GM12878 (cell line): Measurements from ENCODE around the gene IRX4. TPM values are rescaled to one million over a fixed set of nuclear protein-coding genes. Genes with fewer than 3 reads are reported as not detected.

Experiments
- ATAC-seq: fragments of 200-7000 bp; cut with Tn5 transposase; 3 replicates; pipeline ENCODE4 v1.9.1; 2020; ENCODE audit warnings: mild to moderate bottlenecking, moderate library complexity
- BruUV-seq: library from RNA; stranded (reverse); fragments of 400-500 nt; replicated peaks from 2 replicates; lab custom pipeline; 2021; lab: Mats Ljungman, UMichigan
- CTCF ChIA-PET: fragments of 300-600 bp; sonication (Branson Sonifier 250); formaldehyde crosslinking; extraction: SDS; loops from one replicate; lab custom pipeline; 2021; ENCODE audit warnings: inconsistent platforms; lab: Yijun Ruan, JAX
- POLR2A ChIA-PET: fragments of 350-600 bp; formaldehyde crosslinking; extraction: SDS; loops from one replicate; lab custom pipeline; 2021; ENCODE audit warnings: inconsistent platforms; lab: Charles Lee
- RAD21 ChIA-PET: fragments of 300-600 bp; sonication (Branson Sonifier 250); formaldehyde crosslinking; loops from one replicate; lab custom pipeline; 2023; ENCODE audit warnings: antibody characterized with exemption; ENCODE audit not compliant: unreplicated experiment; lab: Charles Lee
- SMC1A ChIA-PET: fragments of 300-600 bp; sonication (Branson Sonifier 250); formaldehyde crosslinking; loops from one replicate; lab custom pipeline; 2023; ENCODE audit not compliant: unreplicated experiment, uncharacterized antibody; lab: Charles Lee
- DNase-seq: peaks from one replicate; pipeline ENCODE4 v3.0.0-alpha.2; 2011; ENCODE audit warnings: low read depth, low spot score
- FAIRE-seq: peaks from 3 replicates; lab custom pipeline; 2011; peaks lifted over from hg19 to GRCh38; lab: Jason Lieb, UNC
- H2AFZ ChIP-seq: 2 replicates; pipeline ENCODE4 v1.6.0; 2011; ENCODE audit warnings: low read depth, low read length, control low read depth; ENCODE audit not compliant: control insufficient read depth
- H3K27ac ChIP-seq: 2 replicates; pipeline ENCODE4 v1.5.1; 2011; ENCODE audit warnings: control low read depth; ENCODE audit not compliant: control insufficient read depth, insufficient read depth
- H3K27me3 ChIP-seq, 2 experiments: replicated peaks in 1 of 2; 2 replicates each; pipeline versions ENCODE4 v1.6.0 to v1.6.1; 2011; ENCODE audit warnings: low read length in 1 of 2; ENCODE audit not compliant: control insufficient read depth in 2 of 2, insufficient read depth in 2 of 2
- H3K36me3 ChIP-seq, 2 experiments: 2 replicates each; pipeline ENCODE4 v1.5.1; 2011; ENCODE audit warnings: low read length in 1 of 2; ENCODE audit not compliant: control insufficient read depth in 2 of 2, insufficient read depth in 2 of 2
- H3K4me1 ChIP-seq: 2 replicates; pipeline ENCODE4 v1.6.1; 2011; ENCODE audit warnings: mild to moderate bottlenecking, low read length, moderate library complexity, mixed read lengths; ENCODE audit not compliant: control insufficient read depth, insufficient read depth
- H3K4me2 ChIP-seq: 2 replicates; pipeline ENCODE4 v1.6.0; 2011; ENCODE audit warnings: control low read depth; ENCODE audit not compliant: control insufficient read depth, insufficient read depth
- H3K4me3 ChIP-seq: fragments of 200-600 bp; sonication (generic); 2 replicates; pipeline ENCODE4 v1.5.1; 2016
- H3K79me2 ChIP-seq: 2 replicates; pipeline ENCODE4 v1.6.0; 2011; ENCODE audit warnings: low read length; ENCODE audit not compliant: control insufficient read depth, insufficient read depth
- H3K9ac ChIP-seq: 2 replicates; pipeline ENCODE4 v1.8.0; 2011; ENCODE audit warnings: low read length, control low read depth, mixed read lengths; ENCODE audit not compliant: control insufficient read depth, insufficient read depth
- H3K9me3 ChIP-seq: replicated peaks from 3 replicates; pipeline ENCODE4 v1.5.1; 2011; ENCODE audit warnings: mild to moderate bottlenecking, low read length; ENCODE audit not compliant: control insufficient read depth, insufficient read depth
- H4K20me1 ChIP-seq: 2 replicates; pipeline ENCODE4 v1.6.0; 2011; ENCODE audit not compliant: control insufficient read depth, insufficient read depth
- CEBPB ChIP-seq, 2 experiments: fragments of 150-350 bp in 1 of 2; IDR thresholded peaks; 2 replicates each; pipeline ENCODE4 v1.6.1; 2012 to 2014; ENCODE audit warnings: low read depth in 2 of 2, low read length in 2 of 2, borderline replicate concordance in 1 of 2, inconsistent platforms in 1 of 2
- CHD4 ChIP-seq: fragments of 200-600 bp; sonication (generic); IDR thresholded peaks from 2 replicates; pipeline ENCODE4 v1.6.1; 2016; ENCODE audit warnings: mild to moderate bottlenecking
- CREB1 ChIP-seq: IDR thresholded peaks from 2 replicates; pipeline ENCODE4 v1.6.1; 2012; ENCODE audit warnings: low read depth, mild to moderate bottlenecking, inconsistent platforms
- EP300 ChIP-seq, 2 experiments: fragments of 150-350 bp in 1 of 2; IDR thresholded peaks; 2 replicates each; pipeline ENCODE4 v1.6.1; 2011 to 2012; ENCODE audit warnings: low read depth in 2 of 2, low read length in 2 of 2, borderline replicate concordance in 1 of 2, improper control_type of control experiment in 1 of 2, inconsistent platforms in 1 of 2; ENCODE audit not compliant: control insufficient read depth in 1 of 2
- MTA2 ChIP-seq: fragments of 450-650 bp; IDR thresholded peaks from 2 replicates; pipeline ENCODE4 v1.6.1; 2016; ENCODE audit warnings: low read depth, mild to moderate bottlenecking, moderate library complexity
- NBN ChIP-seq: fragments of 450-650 bp; IDR thresholded peaks from 2 replicates; pipeline ENCODE4 v1.6.1; 2016
- RFX5 ChIP-seq: IDR thresholded peaks from 2 replicates; pipeline ENCODE4 v1.6.1; 2011; ENCODE audit warnings: low read depth, low read length, improper control_type of control experiment
- RUNX3 ChIP-seq: IDR thresholded peaks from 2 replicates; pipeline ENCODE4 v1.6.1; 2012; ENCODE audit warnings: low read length, inconsistent platforms
- SMC3 ChIP-seq: IDR thresholded peaks from 2 replicates; pipeline ENCODE4 v1.6.1; 2011; ENCODE audit warnings: low read length, improper control_type of control experiment, borderline replicate concordance
- SPI1 ChIP-seq: IDR thresholded peaks from 2 replicates; pipeline ENCODE4 v1.6.1; 2011; ENCODE audit warnings: low read depth, mild to moderate bottlenecking, low read length, moderate library complexity, borderline replicate concordance; ENCODE audit not compliant: insufficient read depth
- ZNF24 ChIP-seq: fragments of 450-650 bp; IDR thresholded peaks from 2 replicates; pipeline ENCODE4 v1.6.1; 2017; ENCODE audit warnings: antibody characterized with exemption, mild to moderate bottlenecking
- WGBS: methylation state at CpG from one replicate; pipeline ENCODE4 v1.1.6; 2016; ENCODE audit warnings: low lambda C conversion rate; ENCODE audit not compliant: insufficient replicate concordance, insufficient coverage; ENCODE audit errors: missing lambda C conversion rate; 5-methylcytosine and 5-hydroxymethylcytosine counted together
- in situ Hi-C: fragments of 300-500 bp; cut with MboI; formaldehyde crosslinking; loops from 9 replicates; pipeline ENCODE4 v1.14.3; 2018; ENCODE audit warnings: mixed read lengths
- intact Hi-C: fragments of 100-400 bp; cut with micrococcal nuclease; formaldehyde crosslinking; loops from one replicate; pipeline ENCODE4 v1.14.2; 2022; ENCODE audit not compliant: unreplicated experiment
- polyA plus RNA-seq, 11 experiments: library from polyadenylated mRNA; depleted of rRNA in 4 of 11; unstranded in 6 of 11; stranded (reverse) in 5 of 11; fragments of >200 nt; fragmentation: Nextera tagmentation in 4 of 11; fragmentation: Illumina TruSeq in 1 of 11; extraction: Ambion mirVana in 4 of 11; extraction: Trizol in 1 of 11; gene quantifications; 1 replicate in 1 of 11; 2 replicates in 10 of 11; pipeline versions ENCODE4 v1.2.1 to v1.2.3, GENCODE V29; 2011 to 2016; ENCODE audit warnings: inconsistent platforms in 2 of 11, missing spikeins in 2 of 11, low read depth in 1 of 11
- total RNA-seq, 4 experiments: library from RNA; depleted of rRNA in 3 of 4; stranded (reverse); fragments of >200 nt in 3 of 4; fragmentation: Illumina TruSeq in 1 of 4; extraction: Trizol in 1 of 4; gene quantifications; 2 replicates each; pipeline versions ENCODE4 v1.2.1 to v1.2.3, GENCODE V29; 2013 to 2021
- TF ChIP-seq, protein P1 (sequence below): fragments of 450-650 bp; IDR thresholded peaks from 2 replicates; pipeline ENCODE4 v1.6.1; 2017; ENCODE audit warnings: mild to moderate bottlenecking
- TF ChIP-seq, protein P2 (sequence below): fragments of 450-650 bp; IDR thresholded peaks from 2 replicates; pipeline ENCODE4 v1.6.1; 2016; ENCODE audit warnings: mild to moderate bottlenecking
- TF ChIP-seq, protein P3 (sequence below): fragments of 450-650 bp; conservative IDR thresholded peaks from 2 replicates; pipeline ENCODE4 v1.6.1; 2017; ENCODE audit warnings: mild to moderate bottlenecking, moderate library complexity

Gene IRX4
- total and polyA plus RNA-seq, 10 of the 15 experiments (the other 5 are each of a cell fraction or from before 2014, with no cell fraction given) = not detected

GRCh38 chr5:1891391-1891790 is 8.7 kb upstream of the IRX4 start:
- Histone ChIP-seq H4K20me1 (no peaks in the 10 kb centered on the region), H3K36me3 (no peaks in the 10 kb centered on the region), H3K4me3 (no peak overlapping the region), H3K4me1 (no peaks in the 10 kb centered on the region)
- in situ Hi-C loops = no loop called here
- RAD21 ChIA-PET = no interaction called here
- TF ChIP-seq CEBPB (IDR thresholded peaks at IDR 0.05; ENCODE audit: borderline replicate concordance in 1 of 2, low read depth in 2 of 2, low read length in 2 of 2) = no peak
- TF ChIP-seq, all 136 proteins: peak for 0
- Histone ChIP-seq H3K79me2 (no peaks in the 10 kb centered on the region), H3K9ac (no peak overlapping the region), H3K4me2 (no peak overlapping the region), H3K27me3 (peaks cover 0 to 9% of the 10 kb centered on the region in 2 experiments; a peak in 2 of 4 replicates), H2AFZ (no peak overlapping the region), H3K9me3 (no peaks in the 10 kb centered on the region), H3K27ac (no peak overlapping the region)
- ChIA-PET POLR2A (no interaction called here), SMC1A (no interaction called here), CTCF (no interaction called here)
- ATAC-seq (no peak), FAIRE-seq (no peak), DNase-seq (no peak)
- 39% methylated on average over 16 of the region's 16 CpGs for WGBS
- no TSS peak for BruUV-seq
- intact Hi-C loops = no loop called here

GRCh38 chr5:1890296-1890695 is 7.6 kb upstream of the IRX4 start:
- BruUV-seq = no TSS peak
- H3K27ac ChIP-seq = no peak overlapping the region
- H3K79me2 ChIP-seq = no peaks in the 10 kb centered on the region
- no peaks in the 10 kb centered on the region for H4K20me1 ChIP-seq
- WGBS = 25% methylated on average over 4 of the region's 4 CpGs
- SMC1A ChIA-PET = no interaction called here
- in situ Hi-C loops = no loop called here
- TF ChIP-seq SPI1 (no peak), MTA2 (no peak), RUNX3 (no peak), ZNF24 (no peak), NBN (no peak), CHD4 (no peak), EP300 (IDR thresholded peaks at IDR 0.05; ENCODE audit: borderline replicate concordance in 1 of 2, control insufficient read depth in 1 of 2, low read depth in 2 of 2, low read length in 2 of 2) (no peak), RFX5 (no peak), SMC3 (no peak), CREB1 (no peak)
- TF ChIP-seq, protein P1, sequence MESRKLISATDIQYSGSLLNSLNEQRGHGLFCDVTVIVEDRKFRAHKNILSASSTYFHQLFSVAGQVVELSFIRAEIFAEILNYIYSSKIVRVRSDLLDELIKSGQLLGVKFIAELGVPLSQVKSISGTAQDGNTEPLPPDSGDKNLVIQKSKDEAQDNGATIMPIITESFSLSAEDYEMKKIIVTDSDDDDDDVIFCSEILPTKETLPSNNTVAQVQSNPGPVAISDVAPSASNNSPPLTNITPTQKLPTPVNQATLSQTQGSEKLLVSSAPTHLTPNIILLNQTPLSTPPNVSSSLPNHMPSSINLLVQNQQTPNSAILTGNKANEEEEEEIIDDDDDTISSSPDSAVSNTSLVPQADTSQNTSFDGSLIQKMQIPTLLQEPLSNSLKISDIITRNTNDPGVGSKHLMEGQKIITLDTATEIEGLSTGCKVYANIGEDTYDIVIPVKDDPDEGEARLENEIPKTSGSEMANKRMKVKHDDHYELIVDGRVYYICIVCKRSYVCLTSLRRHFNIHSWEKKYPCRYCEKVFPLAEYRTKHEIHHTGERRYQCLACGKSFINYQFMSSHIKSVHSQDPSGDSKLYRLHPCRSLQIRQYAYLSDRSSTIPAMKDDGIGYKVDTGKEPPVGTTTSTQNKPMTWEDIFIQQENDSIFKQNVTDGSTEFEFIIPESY = no peak
- TF ChIP-seq, protein P2, sequence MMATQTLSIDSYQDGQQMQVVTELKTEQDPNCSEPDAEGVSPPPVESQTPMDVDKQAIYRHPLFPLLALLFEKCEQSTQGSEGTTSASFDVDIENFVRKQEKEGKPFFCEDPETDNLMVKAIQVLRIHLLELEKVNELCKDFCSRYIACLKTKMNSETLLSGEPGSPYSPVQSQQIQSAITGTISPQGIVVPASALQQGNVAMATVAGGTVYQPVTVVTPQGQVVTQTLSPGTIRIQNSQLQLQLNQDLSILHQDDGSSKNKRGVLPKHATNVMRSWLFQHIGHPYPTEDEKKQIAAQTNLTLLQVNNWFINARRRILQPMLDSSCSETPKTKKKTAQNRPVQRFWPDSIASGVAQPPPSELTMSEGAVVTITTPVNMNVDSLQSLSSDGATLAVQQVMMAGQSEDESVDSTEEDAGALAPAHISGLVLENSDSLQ = no peak
- TF ChIP-seq, protein P3, sequence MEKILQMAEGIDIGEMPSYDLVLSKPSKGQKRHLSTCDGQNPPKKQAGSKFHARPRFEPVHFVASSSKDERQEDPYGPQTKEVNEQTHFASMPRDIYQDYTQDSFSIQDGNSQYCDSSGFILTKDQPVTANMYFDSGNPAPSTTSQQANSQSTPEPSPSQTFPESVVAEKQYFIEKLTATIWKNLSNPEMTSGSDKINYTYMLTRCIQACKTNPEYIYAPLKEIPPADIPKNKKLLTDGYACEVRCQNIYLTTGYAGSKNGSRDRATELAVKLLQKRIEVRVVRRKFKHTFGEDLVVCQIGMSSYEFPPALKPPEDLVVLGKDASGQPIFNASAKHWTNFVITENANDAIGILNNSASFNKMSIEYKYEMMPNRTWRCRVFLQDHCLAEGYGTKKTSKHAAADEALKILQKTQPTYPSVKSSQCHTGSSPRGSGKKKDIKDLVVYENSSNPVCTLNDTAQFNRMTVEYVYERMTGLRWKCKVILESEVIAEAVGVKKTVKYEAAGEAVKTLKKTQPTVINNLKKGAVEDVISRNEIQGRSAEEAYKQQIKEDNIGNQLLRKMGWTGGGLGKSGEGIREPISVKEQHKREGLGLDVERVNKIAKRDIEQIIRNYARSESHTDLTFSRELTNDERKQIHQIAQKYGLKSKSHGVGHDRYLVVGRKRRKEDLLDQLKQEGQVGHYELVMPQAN = no peak
- TF ChIP-seq, all 136 proteins: peak for 0
- DNase-seq (no peak), FAIRE-seq (no peak), ATAC-seq (no peak)
- Histone ChIP-seq H2AFZ (no peak overlapping the region), H3K4me2 (no peak overlapping the region), H3K4me1 (no peaks in the 10 kb centered on the region), H3K9ac (no peak overlapping the region), H3K27me3 (peaks cover 4 to 9% of the 10 kb centered on the region in 2 experiments; a peak in 3 of 4 replicates), H3K4me3 (no peak overlapping the region), H3K36me3 (no peaks in the 10 kb centered on the region), H3K9me3 (no peaks in the 10 kb centered on the region)
- CTCF ChIA-PET = no interaction called here
- intact Hi-C loops = no loop called here
- POLR2A ChIA-PET = no interaction called here
- RAD21 ChIA-PET = no interaction called here
